Right lobe of liver (tissue), 4 donors: ENCODE results near the gene DYRK1A.

Experiments used
- CTCF ChIP-seq, 4 donors: fragments of 200-600 bp in 3 of 4; fragments of 450-650 bp in 1 of 4; IDR thresholded peaks; one replicate each; pipeline versions ENCODE4 v1.5.1 to v1.8.0; 2016 to 2022; ENCODE audit warnings: antibody characterized with exemption in 4 of 4, mild to moderate bottlenecking in 2 of 4
- POLR2A ChIP-seq: fragments of 450-650 bp; IDR thresholded peaks from one replicate; pipeline ENCODE4 v1.6.1; 2017; ENCODE audit warnings: antibody characterized with exemption, mild to moderate bottlenecking
- donor health status: DM: no; HTN: no; CAD: no.
- donor health status: DM: no; HTN: no; CAD: no.
- donor health status: DM: no; HTN: yes; CAD: no.

- no peak for TF ChIP-seq POLR2A
- TF ChIP-seq CTCF (IDR thresholded peaks at IDR 0.05): no peak
Observed at GRCh38 chr21:37339552-37339939, 27.0 kb upstream of the DYRK1A start.
